AG09319 (cell line): ENCODE data around the gene CHSY1.

Experiments used
- DNase-seq: peaks from one replicate; pipeline ENCODE4 v3.0.0-alpha.2; 2010; ENCODE audit warnings: low read depth; ENCODE audit errors: extremely low read depth
- CTCF ChIP-seq: IDR thresholded peaks from 2 replicates; pipeline ENCODE4 v1.5.1; 2011; ENCODE audit warnings: low read depth, mild to moderate bottlenecking, inconsistent platforms, low read length, moderate library complexity

Gene CHSY1

GRCh38 chr15:101170568-101171350 is 81.1 kb downstream of the CHSY1 start:
- no peak for TF ChIP-seq CTCF
- DNase-seq, result no peak

- no peak for TF ChIP-seq CTCF
- DNase-seq, result no peak
These were observed 82.3 kb downstream of the CHSY1 start for GRCh38 chr15:101169495-101170071.

- TF ChIP-seq CTCF, result no peak
- DNase-seq, result no peak
These were observed 82.9 kb downstream of the CHSY1 start for GRCh38 chr15:101168898-101169494.

GRCh38 chr15:101168463-101168824 is 83.4 kb downstream of the CHSY1 start:
- no peak for TF ChIP-seq CTCF
- no peak for DNase-seq

- TF ChIP-seq CTCF, result no peak
- no peak for DNase-seq
These were observed 83.9 kb downstream of the CHSY1 start for GRCh38 chr15:101167753-101168462.

- no peak for TF ChIP-seq CTCF
- no peak for DNase-seq
These were observed 84.5 kb downstream of the CHSY1 start for GRCh38 chr15:101167411-101167752.
